ENCODE measurements around the gene ACO2. TPM values are rescaled to one million over a fixed set of nuclear protein-coding genes. Genes with fewer than 3 reads are reported as not detected.

ACO2 gene
- total RNA-seq, 1 experiment from 2014 or later: 66.6 TPM

GRCh38 chr22:41541484-41541883, 72.6 kb downstream of the ACO2 start:
- no peaks in the 10 kb centered on the region for H4K20me1 ChIP-seq (ENCODE audit: control insufficient read depth, insufficient read depth, insufficient read length)
- no peak for DNase-seq
- no peak overlapping the region for H3T11ph ChIP-seq (ENCODE audit: low read length)
- H3K4ac ChIP-seq (ENCODE audit: low read depth, low read length): no peak overlapping the region
- no peak overlapping the region for H3K23ac ChIP-seq (ENCODE audit: insufficient read length, low read depth, low read length)
- no peak overlapping the region for H3K56ac ChIP-seq (ENCODE audit: insufficient read length, low read depth, low read length)
- no peak overlapping the region for H4K91ac ChIP-seq (ENCODE audit: insufficient read length, low read depth, low read length)
- H2BK12ac ChIP-seq (ENCODE audit: insufficient read length, low read depth, low read length): no peak overlapping the region
- Mint-ChIP-seq H3K27me3 (ENCODE audit: low read depth) (peaks cover 4% of the 10 kb centered on the region; the same call in 1 of the 2 replicates), H3K9me3 (no peaks in the 10 kb centered on the region), H3K36me3 (ENCODE audit: insufficient read depth in 1 of 3, low read depth in 3 of 3) (peaks cover 10 to 34% (median 14%) of the 10 kb centered on the region in 3 experiments; a peak in 6 of 7 replicates), H3K4me1 (peaks cover 22 to 33% of the 10 kb centered on the region in 2 experiments), H3K27ac (peak overlapping the region in 2 of 3 experiments; percentile 8 to 32; a peak in 2 of 7 replicates), H3K4me3 (peak overlapping the region; percentile 3 to 56; a peak in 2 of 5 replicates)
- no peak overlapping the region for H3K4me2 ChIP-seq (ENCODE audit: insufficient read depth, insufficient read length, low read length)
- WGBS (ENCODE audit: extremely low coverage, insufficient read length, low lambda C conversion rate): no CpG with 5 or more reads among the region's 3 CpGs
- no peak overlapping the region for H2BK15ac ChIP-seq (ENCODE audit: low read depth, low read length)
- no peaks in the 10 kb centered on the region for H3K27me3 ChIP-seq (ENCODE audit: insufficient read depth, low read length)
- no peak overlapping the region for H2BK20ac ChIP-seq (ENCODE audit: low read depth, low read length, poor library complexity, severe bottlenecking)
- no peak overlapping the region for H3K14ac ChIP-seq (ENCODE audit: insufficient read depth, low read length)
- H3K79me1 ChIP-seq (ENCODE audit: insufficient read depth, low read depth, low read length, poor library complexity, severe bottlenecking): no peaks in the 10 kb centered on the region
- no peak overlapping the region for H2BK5ac ChIP-seq (ENCODE audit: insufficient read length, low read length)
- no peak overlapping the region for H2AFZ ChIP-seq (ENCODE audit: low read length)
- no peaks in the 10 kb centered on the region for H3K4me1 ChIP-seq (ENCODE audit: insufficient read depth, low read length)
- no peak overlapping the region for H4K5ac ChIP-seq (ENCODE audit: insufficient read length, low read depth, low read length)
- no peak overlapping the region for H3K27ac ChIP-seq (ENCODE audit: insufficient read length, low read depth, low read length)
- TF ChIP-seq CTCF (conservative IDR thresholded peaks at IDR 0.05): no peak
- H3K23me2 ChIP-seq (ENCODE audit: insufficient read length, low read depth, low read length, poor library complexity, severe bottlenecking): no peaks in the 10 kb centered on the region
- H4K8ac ChIP-seq (replicated peaks; ENCODE audit: insufficient read length, low read depth, low read length): no peak overlapping the region
- peaks cover 7% of the 10 kb centered on the region for H3K79me2 ChIP-seq (ENCODE audit: insufficient read depth, low read length)
- no peaks in the 10 kb centered on the region for H3K9me3 ChIP-seq (ENCODE audit: control insufficient read depth, low read depth, low read length)
- no peak overlapping the region for H3K9ac ChIP-seq (ENCODE audit: extremely low read depth, insufficient read length, low read length)
- H2BK120ac ChIP-seq (ENCODE audit: low read depth, low read length, poor library complexity, severe bottlenecking): no peak overlapping the region
- no peak overlapping the region for H2AK5ac ChIP-seq (ENCODE audit: insufficient read length, low read length)
- H3K18ac ChIP-seq (ENCODE audit: insufficient read length, low read depth, low read length): no peak overlapping the region

All from H9 (cell line).